Vagina (tissue), 2 donors: ENCODE results near the gene TGFBR2.

Experiments used
- POLR2A ChIP-seq, 2 donors: fragments of 450-650 bp; IDR thresholded peaks; one replicate each; pipeline ENCODE4 v1.6.1; 2017; ENCODE audit warnings: antibody characterized with exemption in 2 of 2, mild to moderate bottlenecking in 2 of 2, moderate library complexity in 2 of 2
- POLR2AphosphoS5 ChIP-seq, 2 donors: sonication (generic); formaldehyde crosslinking; IDR thresholded peaks; one replicate each; pipeline ENCODE4 v1.9.0; 2017; ENCODE audit warnings: antibody characterized with exemption in 2 of 2, mild to moderate bottlenecking in 2 of 2, low read depth in 1 of 2; ENCODE audit not compliant: insufficient read depth in 1 of 2
- TF ChIP-seq, protein P1 (sequence below), 3 experiments: fragments of 450-650 bp in 2 of 3; fragments of 200-600 bp in 1 of 3; sonication (generic) in 1 of 3; IDR thresholded peaks; one replicate each; pipeline ENCODE4 v1.5.1; 2017 to 2019; ENCODE audit warnings: antibody characterized with exemption in 3 of 3, mild to moderate bottlenecking in 2 of 3, moderate library complexity in 2 of 3

DNA sequence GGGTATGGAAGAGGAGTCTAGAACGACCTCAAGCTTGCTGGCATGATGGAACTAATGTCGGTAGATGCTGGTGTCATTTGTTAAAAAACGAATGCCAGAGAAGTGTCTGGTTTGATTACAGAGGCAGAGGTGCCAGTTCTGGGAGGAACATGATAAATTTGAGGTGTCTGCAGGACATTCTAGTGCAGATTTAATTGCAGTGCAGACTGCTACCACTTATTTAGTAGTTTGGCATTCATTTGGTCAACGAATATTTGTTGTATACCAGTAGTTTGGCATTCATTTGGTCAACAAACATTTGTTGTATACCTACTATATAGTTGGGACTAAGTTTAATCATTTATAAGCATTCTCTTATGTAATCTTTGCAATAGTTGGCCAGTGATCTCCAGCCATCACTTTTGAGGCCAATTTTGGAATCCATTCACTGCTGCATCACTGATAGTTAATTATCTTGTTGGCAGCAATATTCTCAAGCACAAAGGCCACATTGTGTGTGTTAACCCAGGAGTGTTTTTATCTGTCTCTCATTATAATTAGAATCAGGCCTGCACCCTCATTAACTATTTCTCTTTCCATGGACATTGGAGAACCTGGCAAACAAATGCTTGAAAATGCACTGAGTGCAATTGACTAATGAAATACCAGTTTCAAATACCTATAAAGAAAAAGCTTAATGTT, 19.5 kb upstream of the TGFBR2 start:
- TF ChIP-seq, protein P1, sequence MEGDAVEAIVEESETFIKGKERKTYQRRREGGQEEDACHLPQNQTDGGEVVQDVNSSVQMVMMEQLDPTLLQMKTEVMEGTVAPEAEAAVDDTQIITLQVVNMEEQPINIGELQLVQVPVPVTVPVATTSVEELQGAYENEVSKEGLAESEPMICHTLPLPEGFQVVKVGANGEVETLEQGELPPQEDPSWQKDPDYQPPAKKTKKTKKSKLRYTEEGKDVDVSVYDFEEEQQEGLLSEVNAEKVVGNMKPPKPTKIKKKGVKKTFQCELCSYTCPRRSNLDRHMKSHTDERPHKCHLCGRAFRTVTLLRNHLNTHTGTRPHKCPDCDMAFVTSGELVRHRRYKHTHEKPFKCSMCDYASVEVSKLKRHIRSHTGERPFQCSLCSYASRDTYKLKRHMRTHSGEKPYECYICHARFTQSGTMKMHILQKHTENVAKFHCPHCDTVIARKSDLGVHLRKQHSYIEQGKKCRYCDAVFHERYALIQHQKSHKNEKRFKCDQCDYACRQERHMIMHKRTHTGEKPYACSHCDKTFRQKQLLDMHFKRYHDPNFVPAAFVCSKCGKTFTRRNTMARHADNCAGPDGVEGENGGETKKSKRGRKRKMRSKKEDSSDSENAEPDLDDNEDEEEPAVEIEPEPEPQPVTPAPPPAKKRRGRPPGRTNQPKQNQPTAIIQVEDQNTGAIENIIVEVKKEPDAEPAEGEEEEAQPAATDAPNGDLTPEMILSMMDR (IDR thresholded peaks at IDR 0.05), result no peak
- TF ChIP-seq POLR2A (IDR thresholded peaks at IDR 0.05), result no peak
- TF ChIP-seq POLR2AphosphoS5 (IDR thresholded peaks at IDR 0.05; ENCODE audit: insufficient read depth in 1 of 2, low read depth in 1 of 2), result no peak
